GM19468 (cell line): Measurements from ENCODE around the gene SPATC1L.
"Not testable (repeated sequence)": the region's sequence is repeated elsewhere in the genome, so short reads cannot be mapped to it uniquely, and the experiment has no call there.

Experiments used
- ATAC-seq: cut with Tn5 transposase; IDR thresholded peaks from one replicate; pipeline ENCODE4 v1.9.1; 2021; ENCODE audit warnings: mild to moderate bottlenecking, moderate library complexity, moderate number of reproducible peaks; ENCODE audit not compliant: unreplicated experiment; ENCODE audit errors: extremely low read depth

The SPATC1L gene

DNA sequence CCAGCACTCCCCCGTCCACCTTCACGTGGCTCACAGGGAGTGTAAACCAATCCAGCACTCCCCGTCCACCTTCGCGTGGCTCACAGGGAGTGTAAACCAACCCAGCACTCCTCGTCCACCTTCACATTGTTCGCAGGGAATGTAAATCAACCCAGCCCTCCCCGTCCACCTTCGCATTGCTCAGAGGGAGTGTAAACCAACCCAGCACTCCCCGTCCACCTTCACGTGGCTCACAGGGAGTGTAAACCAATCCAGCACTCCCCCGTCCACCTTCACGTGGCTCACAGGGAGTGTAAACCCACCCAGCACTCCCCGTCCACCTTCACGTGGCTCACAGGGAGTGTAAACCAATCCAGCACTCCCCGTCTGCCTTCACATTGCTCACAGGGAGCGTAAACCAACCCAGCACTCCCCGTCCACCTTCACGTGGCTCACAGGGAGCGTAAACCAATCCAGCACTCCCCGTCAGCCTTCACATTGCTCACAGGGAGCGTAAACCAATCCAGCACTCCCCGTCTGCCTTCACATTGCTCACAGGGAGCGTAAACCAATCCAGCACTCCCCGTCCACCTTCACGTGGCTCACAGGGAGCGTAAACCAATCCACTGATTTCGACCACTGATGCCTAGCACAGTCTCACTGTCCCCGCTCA is 43.8 kb downstream of the SPATC1L start:
- ATAC-seq, result not testable (repeated sequence)

DNA sequence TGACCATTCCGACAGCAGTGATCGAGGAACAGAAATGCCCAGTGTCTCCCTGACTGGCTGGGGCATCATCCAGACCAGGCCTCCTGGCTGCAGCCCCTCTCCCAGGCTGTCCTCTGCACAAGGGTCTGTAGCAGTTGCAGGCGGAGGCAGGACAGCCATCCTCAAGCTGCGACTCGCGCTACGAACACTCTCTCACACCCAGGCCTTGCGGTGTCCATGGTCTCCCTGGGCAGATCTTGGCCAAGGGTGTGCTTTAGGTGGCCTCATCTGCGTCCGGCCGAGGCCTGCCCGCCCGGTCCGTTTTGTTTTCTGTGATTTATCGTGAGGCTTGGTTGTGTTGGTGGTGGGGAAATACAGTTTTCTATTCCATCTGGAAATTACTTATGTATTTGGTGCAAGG is 44.6 kb downstream of the SPATC1L start:
- ATAC-seq, result no peak

DNA sequence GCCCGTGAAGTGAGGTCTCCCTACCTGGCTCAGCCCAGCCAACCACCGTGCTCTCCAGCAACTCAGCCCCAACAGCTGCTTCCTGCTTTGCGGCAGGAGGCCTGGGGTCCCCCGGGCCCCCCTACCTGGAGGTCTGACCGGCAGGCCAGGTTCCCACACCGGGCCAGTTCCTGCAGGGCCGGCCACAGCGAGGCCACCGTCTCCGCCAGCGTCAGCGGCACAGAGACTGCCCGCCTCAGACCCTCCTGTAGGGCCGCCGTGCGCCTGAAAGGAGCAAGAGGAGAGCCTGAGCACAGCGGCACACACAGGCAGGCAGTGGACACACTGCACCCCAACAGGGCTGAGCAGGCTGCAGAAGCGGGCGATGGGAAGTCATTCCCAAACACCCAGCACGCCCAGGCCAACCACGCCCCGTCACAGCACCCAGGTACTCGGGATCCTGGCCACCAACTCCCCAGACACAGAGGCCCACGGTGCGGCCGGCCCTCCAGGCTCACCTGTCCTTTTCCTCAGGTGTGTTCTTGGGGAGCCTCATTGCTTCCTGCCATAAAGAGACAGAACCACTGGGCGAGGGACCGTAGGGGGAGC is 45.8 kb downstream of the SPATC1L start:
- ATAC-seq, result no peak

DNA sequence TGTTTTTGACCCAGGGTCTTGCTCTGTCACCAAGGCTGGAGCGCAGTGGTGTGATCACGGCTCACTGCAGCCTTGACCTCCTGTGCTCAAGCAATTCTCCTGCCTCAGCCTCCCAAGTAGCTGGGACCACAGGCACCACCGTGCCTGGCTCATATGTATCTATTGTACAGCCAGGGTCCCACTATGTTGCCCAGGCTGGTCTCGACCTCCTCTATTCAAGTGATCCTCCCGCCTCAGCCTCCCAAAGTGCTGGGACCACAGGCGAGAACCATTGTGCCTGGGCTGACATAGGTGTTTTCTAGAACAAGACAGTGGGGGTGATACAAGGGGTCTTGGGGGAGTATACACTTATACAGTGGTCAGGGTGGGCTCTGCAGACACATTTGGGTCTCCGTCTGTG is 46.4 kb downstream of the SPATC1L start:
- ATAC-seq, result no peak

DNA sequence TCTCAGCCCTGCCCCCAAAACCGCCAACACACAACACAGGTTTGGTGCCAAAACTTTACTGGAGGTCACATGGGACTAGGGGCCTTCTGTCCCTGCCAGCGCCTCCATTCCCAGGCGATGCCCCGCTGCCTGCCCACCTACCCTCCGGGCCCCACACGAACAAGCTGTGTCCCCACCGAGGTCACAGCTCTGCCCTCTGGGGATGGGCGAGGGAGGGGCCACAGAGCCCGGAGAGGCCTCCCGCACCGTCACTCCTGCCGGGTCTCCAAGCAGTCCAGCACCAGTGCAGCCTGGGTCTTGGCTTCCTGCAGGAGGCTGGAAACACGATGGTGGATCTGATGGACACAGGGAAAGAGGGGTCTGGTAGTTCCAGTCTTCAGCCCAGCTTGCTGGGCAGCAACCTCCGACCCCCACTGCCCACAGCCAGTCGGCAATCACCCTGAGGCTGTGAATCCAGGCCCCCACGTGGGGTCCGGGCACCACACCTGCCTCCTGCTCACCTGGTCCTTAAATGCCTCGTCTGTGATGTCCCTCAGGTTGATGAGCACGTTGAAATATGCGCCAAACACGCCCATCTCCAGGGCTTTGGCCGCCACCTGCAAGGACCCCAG is 47.4 kb downstream of the SPATC1L start:
- no peak for ATAC-seq

DNA sequence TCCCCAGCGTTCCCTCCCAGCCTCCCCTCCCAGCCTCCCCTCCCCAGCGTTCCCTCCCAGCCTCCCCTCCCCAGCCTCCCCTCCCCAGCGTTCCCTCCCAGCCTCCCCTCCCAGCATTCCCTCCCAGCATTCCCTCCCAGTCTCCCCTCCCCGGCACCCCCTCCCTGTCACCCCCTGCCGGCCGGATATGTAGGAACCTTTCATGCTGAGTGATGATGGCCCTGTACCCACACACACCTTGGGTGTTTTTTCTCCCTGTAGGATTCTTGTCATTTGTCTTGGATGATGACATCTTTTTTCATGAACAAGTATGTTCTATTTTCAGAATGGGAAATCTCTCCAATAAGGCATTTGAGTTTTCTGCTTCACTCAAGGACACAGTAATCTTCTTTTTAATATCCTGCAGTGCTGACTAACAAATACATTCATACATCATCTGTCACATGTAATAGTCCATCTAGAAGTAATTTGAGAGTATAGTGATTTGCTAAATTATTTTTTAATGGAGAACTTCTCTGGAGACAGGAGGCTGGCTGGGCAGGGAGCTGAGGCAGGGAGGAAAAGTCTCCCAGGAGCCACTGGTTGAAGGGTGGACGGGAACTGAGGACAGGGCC is 48.4 kb downstream of the SPATC1L start:
- no peak for ATAC-seq

DNA sequence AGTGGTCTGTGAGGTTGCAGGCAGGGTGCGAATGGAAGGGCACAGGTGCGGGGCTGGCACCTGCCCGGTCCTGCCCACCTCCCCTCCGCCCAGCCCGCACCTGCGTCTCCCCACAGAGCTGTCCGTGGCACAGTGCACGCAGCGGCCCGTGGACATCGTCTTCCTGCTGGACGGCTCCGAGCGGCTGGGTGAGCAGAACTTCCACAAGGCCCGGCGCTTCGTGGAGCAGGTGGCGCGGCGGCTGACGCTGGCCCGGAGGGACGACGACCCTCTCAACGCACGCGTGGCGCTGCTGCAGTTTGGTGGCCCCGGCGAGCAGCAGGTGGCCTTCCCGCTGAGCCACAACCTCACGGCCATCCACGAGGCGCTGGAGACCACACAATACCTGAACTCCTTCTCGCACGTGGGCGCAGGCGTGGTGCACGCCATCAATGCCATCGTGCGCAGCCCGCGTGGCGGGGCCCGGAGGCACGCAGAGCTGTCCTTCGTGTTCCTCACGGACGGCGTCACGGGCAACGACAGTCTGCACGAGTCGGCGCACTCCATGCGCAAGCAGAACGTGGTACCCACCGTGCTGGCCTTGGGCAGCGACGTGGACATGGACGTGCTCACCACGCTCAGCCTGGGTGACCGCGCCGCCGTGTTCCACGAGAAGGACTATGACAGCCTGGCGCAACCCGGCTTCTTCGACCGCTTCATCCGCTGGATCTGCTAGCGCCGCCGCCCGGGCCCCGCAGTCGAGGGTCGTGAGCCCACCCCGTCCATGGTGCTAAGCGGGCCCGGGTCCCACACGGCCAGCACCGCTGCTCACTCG is 52.2 kb downstream of the SPATC1L start:
- ATAC-seq, result no peak

DNA sequence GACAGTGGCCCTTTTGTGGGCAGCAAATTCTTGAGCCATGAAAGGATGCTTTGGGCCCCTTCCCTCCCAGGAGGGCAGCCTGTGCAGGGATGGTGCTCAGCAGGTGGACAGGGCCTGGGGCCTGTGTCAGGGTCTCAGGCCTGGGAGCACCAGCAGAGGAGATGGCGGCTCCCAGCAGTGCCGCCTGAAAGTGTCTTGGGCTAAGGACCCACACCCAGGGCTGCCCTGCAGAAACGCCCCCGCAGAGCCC is 52.7 kb downstream of the SPATC1L start:
- ATAC-seq, result no peak

DNA sequence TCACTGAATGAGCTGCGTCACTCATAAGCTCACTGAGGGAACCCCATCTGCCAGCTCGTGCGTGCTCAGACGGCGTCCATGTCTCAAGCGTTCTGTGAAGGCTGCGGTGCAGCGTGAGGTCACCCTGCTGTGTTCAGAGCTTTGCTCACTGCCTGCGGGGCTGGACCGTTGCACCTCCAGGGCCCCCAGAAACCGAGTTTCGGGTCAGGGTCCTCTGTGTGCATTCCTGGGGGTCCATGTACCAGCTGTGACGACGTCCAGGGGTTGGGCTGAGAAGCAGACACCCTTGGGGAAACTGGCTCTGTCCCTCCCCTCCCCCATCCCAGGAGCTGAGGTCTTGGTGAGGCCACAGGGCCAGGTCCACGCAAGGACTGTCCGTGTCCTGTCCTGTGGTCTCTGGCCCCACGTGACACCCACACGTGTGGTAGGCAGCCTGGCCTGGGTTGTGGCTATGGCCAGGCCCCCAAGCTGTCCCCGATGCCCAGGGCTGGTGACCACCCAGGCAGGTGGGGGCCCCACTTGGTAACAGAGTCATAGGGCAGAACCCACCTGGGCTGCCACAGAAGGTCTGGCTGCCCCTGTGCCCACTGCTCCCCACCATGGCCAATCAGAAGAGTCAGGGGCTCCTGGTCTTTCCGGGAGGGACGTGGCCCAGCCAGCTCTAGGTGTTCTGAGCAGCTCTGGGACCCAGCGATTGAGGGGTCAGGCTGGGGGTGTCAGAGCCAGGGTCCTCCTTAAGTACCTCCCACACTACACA is 53.2 kb downstream of the SPATC1L start:
- no peak for ATAC-seq

DNA sequence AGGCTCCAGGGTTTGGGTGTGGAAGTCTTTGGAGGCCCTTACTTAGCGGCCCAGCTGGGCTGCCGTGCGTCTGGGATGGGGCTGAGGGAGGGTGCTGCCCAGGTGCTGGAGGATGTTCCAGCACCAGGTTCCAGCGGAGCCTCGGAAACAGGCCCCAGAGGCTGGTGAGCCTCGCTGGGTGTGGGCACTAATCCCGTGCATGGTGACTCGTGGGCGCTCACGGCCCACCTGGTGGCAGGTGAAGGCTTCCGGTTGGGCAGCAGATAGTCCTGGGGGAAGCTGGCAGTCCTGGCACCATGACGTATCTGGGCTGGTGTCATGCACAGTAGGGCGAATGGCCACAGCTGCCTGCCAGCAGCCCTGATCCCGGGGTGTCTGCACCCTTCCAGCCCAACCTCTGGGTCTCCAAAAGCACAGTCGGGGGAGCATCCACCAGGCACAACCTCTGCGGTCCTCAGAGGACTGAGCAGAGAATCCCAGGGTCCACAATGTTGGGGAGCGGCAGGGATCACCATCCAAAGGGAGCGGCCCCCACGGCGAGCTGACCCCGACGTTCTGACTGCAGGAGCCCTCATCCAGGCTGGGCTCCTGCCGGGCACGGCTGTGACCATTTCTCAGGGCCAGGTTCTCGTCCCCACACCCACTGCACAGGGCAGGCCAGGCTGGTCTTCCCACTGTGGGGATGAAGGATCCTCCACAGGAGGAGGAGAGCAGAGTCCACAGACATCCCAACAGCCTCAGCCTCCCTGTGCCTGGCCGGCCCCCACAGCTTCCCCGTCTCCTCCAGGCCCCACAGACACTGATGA is 54.2 kb downstream of the SPATC1L start:
- ATAC-seq, result no peak

DNA sequence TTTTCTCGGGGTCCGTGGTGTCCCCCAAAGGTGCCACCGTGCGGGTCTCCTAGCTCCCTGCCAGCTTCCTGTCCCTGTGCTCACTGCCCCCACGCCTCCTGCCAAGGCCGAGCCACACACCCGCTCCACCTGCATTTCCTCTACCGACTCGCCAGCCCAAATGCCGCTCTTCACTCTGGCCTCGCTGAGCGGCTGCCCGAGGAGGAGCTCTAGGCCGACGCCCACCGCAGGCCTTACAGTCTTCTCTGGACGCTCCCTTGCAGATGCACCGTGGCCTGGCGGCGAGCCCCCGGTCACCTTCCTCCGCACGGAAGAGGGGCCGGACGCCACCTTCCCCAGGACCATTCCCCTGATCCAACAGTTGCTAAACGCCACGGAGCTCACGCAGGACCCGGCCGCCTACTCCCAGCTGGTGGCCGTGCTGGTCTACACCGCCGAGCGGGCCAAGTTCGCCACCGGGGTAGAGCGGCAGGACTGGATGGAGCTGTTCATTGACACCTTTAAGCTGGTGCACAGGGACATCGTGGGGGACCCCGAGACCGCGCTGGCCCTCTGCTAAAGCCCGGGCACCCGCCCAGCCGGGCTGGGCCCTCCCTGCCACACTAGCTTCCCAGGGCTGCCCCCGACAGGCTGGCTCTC is 55.2 kb downstream of the SPATC1L start:
- ATAC-seq, result no peak

DNA sequence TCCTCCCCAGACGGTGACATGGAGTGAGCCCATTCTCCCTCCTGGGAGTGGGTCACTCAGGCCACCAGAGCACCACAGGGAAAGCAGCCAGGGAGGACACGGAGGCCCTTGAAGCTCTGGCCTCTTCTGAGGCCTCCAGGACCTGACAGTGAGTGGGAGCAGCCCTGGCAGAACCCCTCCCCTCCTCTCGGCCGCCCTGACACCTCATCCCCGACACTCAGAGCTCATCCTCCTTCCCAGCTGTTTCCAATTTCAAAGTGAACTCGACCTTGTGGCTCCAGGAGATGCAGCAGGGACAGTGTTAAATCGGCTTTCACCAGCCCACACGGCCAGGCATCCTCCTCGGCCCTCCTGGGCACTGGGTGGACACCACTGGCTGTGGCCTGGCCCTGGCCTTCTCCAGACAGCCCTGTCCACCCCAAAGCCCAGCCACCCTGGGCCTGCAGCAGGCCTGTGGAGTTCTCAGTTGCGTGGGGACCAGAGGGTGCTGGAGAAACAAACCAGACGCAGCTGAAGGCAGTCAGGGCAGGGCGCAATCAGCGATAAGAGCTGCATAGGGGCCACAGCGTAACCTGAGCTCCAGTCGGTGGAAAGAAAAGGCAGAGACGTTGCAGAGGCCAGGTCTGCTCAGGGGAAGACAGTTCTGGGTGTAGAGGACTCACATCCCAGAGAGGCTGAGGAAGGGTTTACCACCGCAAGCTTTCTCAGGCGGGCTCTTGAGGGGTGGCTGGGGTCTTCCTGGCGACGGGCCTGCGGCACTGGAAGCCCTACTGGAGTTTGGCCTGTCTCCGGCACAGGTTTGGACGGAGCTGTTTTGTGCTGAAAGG is 55.9 kb downstream of the SPATC1L start:
- no peak for ATAC-seq

DNA sequence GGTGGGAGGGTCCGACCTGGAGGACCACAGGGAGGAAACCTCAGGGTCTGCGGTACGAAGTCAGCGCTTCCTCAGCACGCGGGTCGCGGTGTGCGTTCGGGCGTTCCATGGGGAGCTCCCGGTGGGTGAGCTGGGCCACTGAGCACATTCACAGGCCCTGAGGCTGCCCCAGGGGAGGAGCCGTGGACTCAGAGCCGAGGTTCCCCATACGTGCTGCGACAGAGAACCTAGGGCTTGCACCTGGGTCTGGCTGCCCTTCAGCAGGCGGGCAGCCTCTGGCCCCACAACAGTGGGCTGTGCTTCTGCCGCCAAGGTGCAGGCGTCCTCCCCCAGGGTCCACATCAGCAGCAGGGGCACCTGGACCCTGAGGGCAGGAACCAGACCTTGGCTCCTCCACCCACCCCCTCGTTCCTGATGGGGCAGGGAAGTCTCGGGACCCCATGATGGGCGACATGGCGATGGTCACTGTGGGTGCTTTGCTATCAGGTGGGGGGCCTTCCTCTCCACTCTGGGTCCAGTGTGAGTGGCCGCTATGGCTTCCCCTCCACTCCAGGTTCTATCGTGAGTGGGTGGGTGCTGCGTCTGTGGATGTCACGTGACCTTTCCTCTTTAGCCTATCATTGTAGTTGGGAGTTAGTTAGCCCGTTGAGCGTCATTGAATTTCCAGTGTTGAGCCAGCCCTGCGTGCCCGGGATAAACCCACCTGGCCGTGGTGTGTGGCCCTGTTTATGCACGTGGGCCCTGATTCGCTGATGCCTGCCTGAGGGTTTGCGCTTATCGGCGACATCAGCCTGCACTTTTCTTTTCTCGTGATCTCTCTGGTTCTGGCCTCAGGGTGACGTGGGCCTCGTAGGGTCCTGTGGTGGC is 56.8 kb downstream of the SPATC1L start:
- ATAC-seq, result no peak

DNA sequence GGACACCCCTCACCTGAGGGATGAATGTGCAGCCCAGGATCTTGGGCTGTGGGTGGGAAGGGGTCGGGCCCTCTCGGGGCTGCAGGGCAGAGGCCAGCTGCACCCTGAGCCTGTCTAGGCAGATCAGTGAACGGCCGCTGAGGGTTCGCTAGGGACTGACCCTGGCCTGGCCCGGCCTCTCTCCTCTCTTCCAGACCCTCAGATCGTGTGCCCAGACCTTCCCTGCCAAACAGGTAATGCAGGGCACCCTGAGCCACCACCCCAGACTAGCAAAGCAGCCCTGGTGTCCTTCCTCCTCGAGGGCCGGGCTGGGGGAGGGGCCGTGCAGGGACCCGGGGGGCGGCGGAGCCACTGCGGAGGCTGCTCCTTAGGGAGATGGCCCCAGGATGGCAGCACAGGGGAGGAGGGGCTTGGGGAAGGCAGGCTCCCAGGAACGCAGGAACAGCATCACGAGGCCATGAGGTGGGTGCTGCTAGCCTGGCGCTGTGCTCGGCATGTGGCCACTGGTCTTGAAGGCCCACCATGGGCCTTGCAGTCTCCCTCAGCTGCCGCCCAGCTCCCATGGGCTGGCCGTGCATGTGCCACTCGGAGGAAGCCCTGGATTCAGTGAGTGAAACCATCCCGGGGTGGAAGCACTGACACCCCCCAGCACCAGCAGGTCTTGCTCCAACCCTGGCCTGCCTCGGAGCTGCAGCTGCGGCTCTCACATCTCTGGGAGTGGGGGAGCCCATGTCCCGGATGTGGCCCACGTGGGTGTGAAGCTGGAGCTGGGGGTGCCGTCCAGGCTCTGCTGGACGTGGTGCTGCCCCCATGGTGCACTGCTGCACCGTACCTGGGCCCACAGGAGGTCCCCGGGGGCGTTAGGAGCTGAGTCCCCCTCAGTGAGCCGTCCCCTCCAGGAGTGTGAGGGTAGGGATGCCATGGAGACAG is 57.7 kb downstream of the SPATC1L start:
- no peak for ATAC-seq

DNA sequence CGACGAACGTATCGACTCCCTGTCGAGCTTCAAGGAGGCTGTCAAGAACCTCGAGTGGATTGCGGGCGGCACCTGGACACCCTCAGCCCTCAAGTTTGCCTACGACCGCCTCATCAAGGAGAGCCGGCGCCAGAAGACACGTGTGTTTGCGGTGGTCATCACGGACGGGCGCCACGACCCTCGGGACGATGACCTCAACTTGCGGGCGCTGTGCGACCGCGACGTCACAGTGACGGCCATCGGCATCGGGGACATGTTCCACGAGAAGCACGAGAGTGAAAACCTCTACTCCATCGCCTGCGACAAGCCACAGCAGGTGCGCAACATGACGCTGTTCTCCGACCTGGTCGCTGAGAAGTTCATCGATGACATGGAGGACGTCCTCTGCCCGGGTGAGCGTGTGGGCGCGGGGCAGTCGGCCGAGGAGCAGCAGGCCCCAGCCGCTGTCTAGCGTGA is 58.4 kb downstream of the SPATC1L start:
- no peak for ATAC-seq
